Measurements from ENCODE around the gene SF3B2. TPM values are rescaled to one million over a fixed set of nuclear protein-coding genes. Genes with fewer than 3 reads are reported as not detected.

SF3B2 gene
- total and polyA plus RNA-seq, 9 of the 15 experiments (the other 6 are each of a cell fraction or from before 2014, with no cell fraction given) = 58.3 to 248 (median 157) TPM

DNA sequence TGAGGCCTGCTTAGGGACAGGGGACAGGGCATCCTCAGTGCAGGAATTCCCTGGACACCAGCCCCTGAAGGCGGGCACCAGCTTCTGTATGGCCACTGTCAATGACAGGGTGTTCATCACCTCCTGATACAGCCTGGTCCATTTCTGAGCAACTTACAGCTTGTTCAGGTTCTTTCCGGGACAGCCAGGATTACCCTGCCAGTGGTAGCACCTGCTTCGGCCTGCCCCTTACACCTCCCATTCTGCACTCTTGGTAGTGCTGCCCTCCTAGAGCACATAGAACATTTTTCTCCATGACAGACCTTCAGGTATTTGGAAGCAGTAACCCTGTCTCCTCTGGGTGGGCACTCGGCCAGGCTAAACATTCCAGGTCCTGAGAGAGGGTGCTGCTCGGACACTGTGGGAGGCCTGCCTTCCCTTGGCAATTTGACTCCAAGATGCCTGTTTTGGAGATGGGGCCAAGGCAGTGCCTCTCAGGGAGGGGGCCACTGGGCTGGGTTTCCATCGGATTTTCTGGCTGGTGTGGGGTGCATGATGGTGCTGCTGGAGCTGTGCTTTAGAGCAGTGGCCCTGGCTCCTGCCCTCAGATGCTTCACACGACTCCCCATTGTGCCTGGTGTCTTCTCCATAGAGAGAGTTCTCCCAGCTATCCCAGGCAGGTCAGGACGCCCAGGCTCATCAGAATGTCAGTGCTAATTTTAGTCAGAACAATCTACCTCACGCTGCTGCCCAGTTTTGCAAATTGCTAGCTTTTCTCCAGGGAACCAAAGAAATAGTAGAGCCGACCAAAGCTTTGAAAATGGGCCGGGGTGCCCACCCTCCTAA lies 4.4 kb upstream of the SF3B2 start:
- peaks cover 12% of the 10 kb centered on the region for H3K79me2 ChIP-seq (ENCODE audit: control insufficient read depth, insufficient read depth, low read length)
- H3K9me3 ChIP-seq (replicated peaks; ENCODE audit: control insufficient read depth, insufficient read depth, low read depth, low read length) = no peaks in the 10 kb centered on the region
- H3K4me2 ChIP-seq (ENCODE audit: insufficient read depth, low read length) = no peak overlapping the region
- TF ChIP-seq, protein P1, sequence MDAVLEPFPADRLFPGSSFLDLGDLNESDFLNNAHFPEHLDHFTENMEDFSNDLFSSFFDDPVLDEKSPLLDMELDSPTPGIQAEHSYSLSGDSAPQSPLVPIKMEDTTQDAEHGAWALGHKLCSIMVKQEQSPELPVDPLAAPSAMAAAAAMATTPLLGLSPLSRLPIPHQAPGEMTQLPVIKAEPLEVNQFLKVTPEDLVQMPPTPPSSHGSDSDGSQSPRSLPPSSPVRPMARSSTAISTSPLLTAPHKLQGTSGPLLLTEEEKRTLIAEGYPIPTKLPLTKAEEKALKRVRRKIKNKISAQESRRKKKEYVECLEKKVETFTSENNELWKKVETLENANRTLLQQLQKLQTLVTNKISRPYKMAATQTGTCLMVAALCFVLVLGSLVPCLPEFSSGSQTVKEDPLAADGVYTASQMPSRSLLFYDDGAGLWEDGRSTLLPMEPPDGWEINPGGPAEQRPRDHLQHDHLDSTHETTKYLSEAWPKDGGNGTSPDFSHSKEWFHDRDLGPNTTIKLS (IDR thresholded peaks at IDR 0.05; ENCODE audit: borderline replicate concordance, low read depth) = no peak
- TF ChIP-seq ZNF696 (CRISPR knock-in tag; conservative IDR thresholded peaks at IDR 0.05) (no peak), ZBTB7A (IDR thresholded peaks at IDR 0.05; ENCODE audit: borderline replicate concordance, control insufficient read depth, low read depth, low read length) (no peak), ZNF75A (CRISPR knock-in tag; IDR thresholded peaks at IDR 0.05) (no peak), LEF1 (IDR thresholded peaks at IDR 0.05) (no peak), NFATC3 (IDR thresholded peaks at IDR 0.05) (no peak), ETS2 (tag; IDR thresholded peaks at IDR 0.05; ENCODE audit: borderline replicate concordance, poor library complexity, severe bottlenecking) (no peak), HDAC1 (IDR thresholded peaks at IDR 0.05) (no peak), HNRNPK (IDR thresholded peaks at IDR 0.05; ENCODE audit: low read depth, low read length, poor library complexity, severe bottlenecking) (no peak)
- TF ChIP-seq, protein P2, sequence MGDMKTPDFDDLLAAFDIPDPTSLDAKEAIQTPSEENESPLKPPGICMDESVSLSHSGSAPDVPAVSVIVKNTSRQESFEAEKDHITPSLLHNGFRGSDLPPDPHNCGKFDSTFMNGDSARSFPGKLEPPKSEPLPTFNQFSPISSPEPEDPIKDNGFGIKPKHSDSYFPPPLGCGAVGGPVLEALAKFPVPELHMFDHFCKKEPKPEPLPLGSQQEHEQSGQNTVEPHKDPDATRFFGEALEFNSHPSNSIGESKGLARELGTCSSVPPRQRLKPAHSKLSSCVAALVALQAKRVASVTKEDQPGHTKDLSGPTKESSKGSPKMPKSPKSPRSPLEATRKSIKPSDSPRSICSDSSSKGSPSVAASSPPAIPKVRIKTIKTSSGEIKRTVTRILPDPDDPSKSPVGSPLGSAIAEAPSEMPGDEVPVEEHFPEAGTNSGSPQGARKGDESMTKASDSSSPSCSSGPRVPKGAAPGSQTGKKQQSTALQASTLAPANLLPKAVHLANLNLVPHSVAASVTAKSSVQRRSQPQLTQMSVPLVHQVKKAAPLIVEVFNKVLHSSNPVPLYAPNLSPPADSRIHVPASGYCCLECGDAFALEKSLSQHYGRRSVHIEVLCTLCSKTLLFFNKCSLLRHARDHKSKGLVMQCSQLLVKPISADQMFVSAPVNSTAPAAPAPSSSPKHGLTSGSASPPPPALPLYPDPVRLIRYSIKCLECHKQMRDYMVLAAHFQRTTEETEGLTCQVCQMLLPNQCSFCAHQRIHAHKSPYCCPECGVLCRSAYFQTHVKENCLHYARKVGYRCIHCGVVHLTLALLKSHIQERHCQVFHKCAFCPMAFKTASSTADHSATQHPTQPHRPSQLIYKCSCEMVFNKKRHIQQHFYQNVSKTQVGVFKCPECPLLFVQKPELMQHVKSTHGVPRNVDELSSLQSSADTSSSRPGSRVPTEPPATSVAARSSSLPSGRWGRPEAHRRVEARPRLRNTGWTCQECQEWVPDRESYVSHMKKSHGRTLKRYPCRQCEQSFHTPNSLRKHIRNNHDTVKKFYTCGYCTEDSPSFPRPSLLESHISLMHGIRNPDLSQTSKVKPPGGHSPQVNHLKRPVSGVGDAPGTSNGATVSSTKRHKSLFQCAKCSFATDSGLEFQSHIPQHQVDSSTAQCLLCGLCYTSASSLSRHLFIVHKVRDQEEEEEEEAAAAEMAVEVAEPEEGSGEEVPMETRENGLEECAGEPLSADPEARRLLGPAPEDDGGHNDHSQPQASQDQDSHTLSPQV (IDR thresholded peaks at IDR 0.05) = no peak
- no peak overlapping the region for H2AFZ ChIP-seq (ENCODE audit: low read depth, low read length)
- H3K36me3 ChIP-seq (ENCODE audit: control insufficient read depth, insufficient read depth, low read length) = peaks cover 3% of the 10 kb centered on the region; the same call in 1 of the 3 replicates
- peak overlapping the region in 1 of 2 experiments; percentile 59; a peak in 1 of 4 replicates for H3K9ac ChIP-seq (ENCODE audit: insufficient read depth in 1 of 2, low read depth in 2 of 2, low read length in 2 of 2)
- ChIA-PET POLR2A (interaction anchor here (0.6 to 1.0 kb wide), 3 partner anchors 12 to 194 kb away, joined by 3 read pairs; no protein-coding TSS in a partner anchor), CTCF (ENCODE audit: low intra/inter-chr PET ratio) (no interaction called here)
- no peak for ATAC-seq
- in situ Hi-C loops (cut with MboI) = no loop called here
- H3K27ac ChIP-seq (ENCODE audit: extremely low read depth, low read depth, low read length) = no peak overlapping the region
- H3K4me1 ChIP-seq (replicated peaks in 1 of 2; ENCODE audit: control insufficient read depth in 2 of 2, insufficient read depth in 2 of 2, low read length in 2 of 2) = peaks cover 11 to 25% of the 10 kb centered on the region in 2 experiments
- 30% methylated on average over 11 of the region's 11 CpGs for WGBS (ENCODE audit: insufficient coverage, low coverage, missing lambda C conversion rate)
- no peak for FAIRE-seq
- intact Hi-C loops (cut with micrococcal nuclease) = no loop called here
- H3K4me3 ChIP-seq = no peak overlapping the region
- H3K9me1 ChIP-seq (ENCODE audit: control insufficient read depth, insufficient read depth, low read length) = no peaks in the 10 kb centered on the region
- DNase-seq (ENCODE audit: extremely low read depth in 1 of 4, low spot score in 3 of 4) = no peak
- no TSS peak for BruUV-seq (replicated peaks)
- no peaks in the 10 kb centered on the region for H4K20me1 ChIP-seq (replicated peaks; ENCODE audit: control insufficient read depth, insufficient read depth, low read length)
- H3K27me3 ChIP-seq (ENCODE audit: control insufficient read depth in 2 of 2, insufficient read depth in 2 of 2, low read length in 2 of 2) = no peaks in the 10 kb centered on the region

All from K562 (cell line).